Measurements from ENCODE around the gene GNAT2. TPM values are rescaled to one million over a fixed set of nuclear protein-coding genes. Genes with fewer than 3 reads are reported as not detected.

The GNAT2 gene
- total RNA-seq, 5 donors from 2014 or later (not counting 1 experiment from before 2014, with no cell fraction given) = not detected

- H3K4me3 ChIP-seq (ENCODE audit: control insufficient read depth in 1 of 2, extremely low read depth in 1 of 2, low read length in 1 of 2) = peak within 1 kb of the TSS; percentile 81 to 86
- peak within 1 kb of the TSS; percentile 8 for H3K27ac ChIP-seq (ENCODE audit: low read length)
- Mint-ChIP-seq H3K27ac (peak within 1 kb of the TSS; percentile 86 to 94), H3K4me1 (peaks cover 17 to 28% (median 24%) of the 10 kb centered on the region in 3 donors), H3K9me3 (no peaks in the 10 kb centered on the region), H3K36me3 (no peaks in the 10 kb centered on the region), H3K27me3 (peaks cover 4 to 6% of the 10 kb centered on the region in 2 donors), H3K4me3 (peak within 1 kb of the TSS; percentile 87 to 94 (median 87))
- H3K9me3 ChIP-seq = no peaks in the 10 kb centered on the region
- ChIA-PET CTCF (interaction anchor here (0.5 to 1.5 kb wide), 6 partner anchors 16 to 121 kb away, joined by 3 to 6 read pairs (median 4); no protein-coding TSS in a partner anchor), POLR2A (interaction anchor here in 1 of 2 donors (0.6 kb wide), 1 partner anchor 106 kb away, joined by 4 read pairs; no protein-coding TSS in a partner anchor)
- H3K4me1 ChIP-seq (ENCODE audit: control insufficient read depth in 1 of 2, extremely low read depth in 1 of 2, insufficient read depth in 2 of 2, low read length in 2 of 2) = peaks cover 0 to 22% of the 10 kb centered on the region in 2 experiments
- DNase-seq = peak in 29 of 35 experiments; percentile 12 to 74 (median 41)
- 6% methylated on average over 52 of the region's 54 CpGs for WGBS (ENCODE audit: insufficient coverage)
- peaks cover 0 to 4% of the 10 kb centered on the region in 2 experiments for H3K27me3 ChIP-seq (replicated peaks in 1 of 2; ENCODE audit: control insufficient read depth in 2 of 2, extremely low read depth in 1 of 2, insufficient read depth in 2 of 2, low read length in 1 of 2)
- H3K36me3 ChIP-seq (ENCODE audit: control insufficient read depth in 2 of 2, extremely low read depth in 1 of 2, insufficient read depth in 1 of 2, low read length in 1 of 2) = peaks cover 2 to 5% of the 10 kb centered on the region in 2 donors
- ATAC-seq (replicated peaks in 1 of 4) = peak; percentile 86 to 95 (median 90)
Measured at GRCh38 chr1:109655615-109656519, 36.5 kb upstream of the GNAT2 start, which contains the start of gene GSTM4. Gene GSTM4 (plus strand): TSS chr1:109656099. CDS start chr1:109656390, 291 bp downstream.

GRCh38 chr1:109654519-109654918 is 35.1 kb upstream of the GNAT2 start:
- 86% methylated on average over 11 of the region's 12 CpGs for WGBS (ENCODE audit: insufficient coverage)
- ATAC-seq (replicated peaks in 1 of 4) (no peak), DNase-seq (no peak)
- peak overlapping the region; percentile 13 to 87 (median 28) for H3K4me3 Mint-ChIP-seq
- no peaks in the 10 kb centered on the region for H3K9me3 Mint-ChIP-seq
- Histone ChIP-seq H3K9me3 (no peaks in the 10 kb centered on the region), H3K4me3 (ENCODE audit: control insufficient read depth in 1 of 2, extremely low read depth in 1 of 2, low read length in 1 of 2) (no peak overlapping the region), H3K4me1 (ENCODE audit: control insufficient read depth in 1 of 2, extremely low read depth in 1 of 2, insufficient read depth in 2 of 2, low read length in 2 of 2) (peaks cover 0 to 22% of the 10 kb centered on the region in 2 experiments), H3K27ac (ENCODE audit: low read length) (no peak overlapping the region), H3K27me3 (replicated peaks in 1 of 2; ENCODE audit: control insufficient read depth in 2 of 2, extremely low read depth in 1 of 2, insufficient read depth in 2 of 2, low read length in 1 of 2) (peaks cover 0 to 4% of the 10 kb centered on the region in 2 experiments), H3K36me3 (ENCODE audit: control insufficient read depth in 2 of 2, extremely low read depth in 1 of 2, insufficient read depth in 1 of 2, low read length in 1 of 2) (peaks cover 2% of the 10 kb centered on the region in 2 donors)
- peaks cover 17 to 28% (median 25%) of the 10 kb centered on the region in 3 donors for H3K4me1 Mint-ChIP-seq
- H3K36me3 Mint-ChIP-seq = no peaks in the 10 kb centered on the region
- ChIA-PET POLR2A (no interaction called here), CTCF (interaction anchor here (0.6 to 1.5 kb wide), 3 partner anchors 87 to 122 kb away, joined by 3 to 4 read pairs (median 3); no protein-coding TSS in a partner anchor)
- H3K27me3 Mint-ChIP-seq = peaks cover 4 to 7% of the 10 kb centered on the region in 2 donors
- peak overlapping the region in 1 of 2 donors; percentile 28 for H3K27ac Mint-ChIP-seq

- ChIA-PET CTCF (interaction anchor here (1.2 to 4.4 kb wide), 3 partner anchors 12 to 108 kb away, joined by 3 to 19 read pairs (median 19); no protein-coding TSS in a partner anchor), POLR2A (no interaction called here)
- no peaks in the 10 kb centered on the region for H3K36me3 Mint-ChIP-seq
- WGBS (ENCODE audit: insufficient coverage) = 60% methylated on average over 1 of the region's 2 CpGs
- Histone ChIP-seq H3K4me3 (ENCODE audit: control insufficient read depth in 1 of 2, extremely low read depth in 1 of 2, low read length in 1 of 2) (no peak overlapping the region), H3K36me3 (ENCODE audit: control insufficient read depth in 2 of 2, extremely low read depth in 1 of 2, insufficient read depth in 1 of 2, low read length in 1 of 2) (no peaks in the 10 kb centered on the region), H3K9me3 (no peaks in the 10 kb centered on the region), H3K27me3 (replicated peaks in 1 of 2; ENCODE audit: control insufficient read depth in 2 of 2, extremely low read depth in 1 of 2, insufficient read depth in 2 of 2, low read length in 1 of 2) (peaks cover 0 to 4% of the 10 kb centered on the region in 2 experiments), H3K4me1 (ENCODE audit: control insufficient read depth in 1 of 2, extremely low read depth in 1 of 2, insufficient read depth in 2 of 2, low read length in 2 of 2) (peaks cover 0 to 22% of the 10 kb centered on the region in 2 experiments), H3K27ac (ENCODE audit: low read length) (no peak overlapping the region)
- peak overlapping the region in 2 of 3 donors; percentile 13 to 18 for H3K4me3 Mint-ChIP-seq
- peaks cover 17 to 28% (median 26%) of the 10 kb centered on the region in 3 donors for H3K4me1 Mint-ChIP-seq
- DNase-seq (no peak), ATAC-seq (replicated peaks in 1 of 4) (no peak)
- H3K9me3 Mint-ChIP-seq = no peaks in the 10 kb centered on the region
- H3K27me3 Mint-ChIP-seq = peaks cover 4 to 7% of the 10 kb centered on the region in 2 donors
- no peak overlapping the region for H3K27ac Mint-ChIP-seq
Measured at GRCh38 chr1:109653306-109653705, 33.9 kb upstream of the GNAT2 start.

GRCh38 chr1:109652402-109652801 is 33.0 kb upstream of the GNAT2 start:
- Histone ChIP-seq H3K4me3 (ENCODE audit: control insufficient read depth in 1 of 2, extremely low read depth in 1 of 2, low read length in 1 of 2) (no peak overlapping the region), H3K9me3 (no peaks in the 10 kb centered on the region), H3K27me3 (replicated peaks in 1 of 2; ENCODE audit: control insufficient read depth in 2 of 2, extremely low read depth in 1 of 2, insufficient read depth in 2 of 2, low read length in 1 of 2) (peaks cover 0 to 4% of the 10 kb centered on the region in 2 experiments), H3K27ac (ENCODE audit: low read length) (no peak overlapping the region), H3K36me3 (ENCODE audit: control insufficient read depth in 2 of 2, extremely low read depth in 1 of 2, insufficient read depth in 1 of 2, low read length in 1 of 2) (no peaks in the 10 kb centered on the region), H3K4me1 (ENCODE audit: control insufficient read depth in 1 of 2, extremely low read depth in 1 of 2, insufficient read depth in 2 of 2, low read length in 2 of 2) (peaks cover 0 to 22% of the 10 kb centered on the region in 2 experiments)
- WGBS (ENCODE audit: insufficient coverage) = no CpG with 5 or more reads among the region's 2 CpGs
- no peaks in the 10 kb centered on the region for H3K9me3 Mint-ChIP-seq
- no peak overlapping the region for H3K4me3 Mint-ChIP-seq
- ChIA-PET CTCF (interaction anchor here (0.7 to 4.4 kb wide), 7 partner anchors 9 to 125 kb away, joined by 3 to 19 read pairs (median 4); no protein-coding TSS in a partner anchor), POLR2A (no interaction called here)
- H3K36me3 Mint-ChIP-seq = no peaks in the 10 kb centered on the region
- H3K27me3 Mint-ChIP-seq = peaks cover 4 to 7% of the 10 kb centered on the region in 2 donors
- no peak for DNase-seq
- no peak for ATAC-seq (replicated peaks in 1 of 4)
- H3K27ac Mint-ChIP-seq = no peak overlapping the region
- peaks cover 17 to 22% (median 22%) of the 10 kb centered on the region in 3 donors for H3K4me1 Mint-ChIP-seq

- no peak overlapping the region for H3K27ac ChIP-seq (ENCODE audit: low read length)
- POLR2A ChIA-PET = no interaction called here
- H3K27ac Mint-ChIP-seq = no peak overlapping the region
- H3K36me3 Mint-ChIP-seq = no peaks in the 10 kb centered on the region
- ATAC-seq (replicated peaks in 1 of 4) (no peak), DNase-seq (no peak)
- no peak overlapping the region for H3K4me3 ChIP-seq (ENCODE audit: control insufficient read depth in 1 of 2, extremely low read depth in 1 of 2, low read length in 1 of 2)
- no peaks in the 10 kb centered on the region for H3K9me3 ChIP-seq
- no peaks in the 10 kb centered on the region for H3K9me3 Mint-ChIP-seq
- no peak overlapping the region for H3K4me3 Mint-ChIP-seq
- peaks cover 9 to 12% (median 10%) of the 10 kb centered on the region in 3 donors for H3K4me1 Mint-ChIP-seq
- peaks cover 4 to 7% of the 10 kb centered on the region in 2 donors for H3K27me3 Mint-ChIP-seq
- CTCF ChIA-PET = interaction anchor here (0.5 to 4.4 kb wide), 8 partner anchors 8 to 1480 kb away, joined by 3 to 19 read pairs (median 4); partner anchors contain the start of gene GNAI3 (in 1 of the 2)
- no peaks in the 10 kb centered on the region for H3K36me3 ChIP-seq (ENCODE audit: control insufficient read depth in 2 of 2, extremely low read depth in 1 of 2, insufficient read depth in 1 of 2, low read length in 1 of 2)
- H3K27me3 ChIP-seq (replicated peaks in 1 of 2; ENCODE audit: control insufficient read depth in 2 of 2, extremely low read depth in 1 of 2, insufficient read depth in 2 of 2, low read length in 1 of 2) = peaks cover 0 to 4% of the 10 kb centered on the region in 2 experiments
- H3K4me1 ChIP-seq (ENCODE audit: control insufficient read depth in 1 of 2, extremely low read depth in 1 of 2, insufficient read depth in 2 of 2, low read length in 2 of 2) = peaks cover 0 to 7% of the 10 kb centered on the region in 2 experiments
- WGBS (ENCODE audit: insufficient coverage) = no CpG with 5 or more reads among the region's 3 CpGs
Measured at GRCh38 chr1:109650609-109651008, 31.2 kb upstream of the GNAT2 start.

GRCh38 chr1:109649491-109649914 is 30.1 kb upstream of the GNAT2 start:
- DNase-seq (no peak), ATAC-seq (replicated peaks in 1 of 4) (no peak)
- Mint-ChIP-seq H3K27me3 (peaks cover 0 to 7% of the 10 kb centered on the region in 2 donors), H3K4me3 (no peak overlapping the region), H3K36me3 (no peaks in the 10 kb centered on the region), H3K27ac (no peak overlapping the region), H3K4me1 (peaks cover 0 to 3% (median 0%) of the 10 kb centered on the region in 3 donors), H3K9me3 (no peaks in the 10 kb centered on the region)
- WGBS (ENCODE audit: insufficient coverage) = no CpG with 5 or more reads among the region's 4 CpGs
- ChIA-PET POLR2A (interaction anchor here in 1 of 2 donors (0.7 kb wide), 1 partner anchor 78 kb away, joined by 5 read pairs; no protein-coding TSS in a partner anchor), CTCF (interaction anchor here (0.6 to 4.4 kb wide), 7 partner anchors 9 to 336 kb away, joined by 3 to 19 read pairs (median 6); partner anchors contain the start of genes AHCYL1 (in 1 of the 2) and GNAI3 (in 1 of the 2))
- no peak overlapping the region for H3K4me3 ChIP-seq (ENCODE audit: control insufficient read depth in 1 of 2, extremely low read depth in 1 of 2, low read length in 1 of 2)
- no peaks in the 10 kb centered on the region for H3K9me3 ChIP-seq
- H3K36me3 ChIP-seq (ENCODE audit: control insufficient read depth in 2 of 2, extremely low read depth in 1 of 2, insufficient read depth in 1 of 2, low read length in 1 of 2) = no peaks in the 10 kb centered on the region
- no peak overlapping the region for H3K27ac ChIP-seq (ENCODE audit: low read length)
- no peaks in the 10 kb centered on the region for H3K4me1 ChIP-seq (ENCODE audit: control insufficient read depth in 1 of 2, extremely low read depth in 1 of 2, insufficient read depth in 2 of 2, low read length in 2 of 2)
- peaks cover 0 to 1% of the 10 kb centered on the region in 2 experiments for H3K27me3 ChIP-seq (replicated peaks in 1 of 2; ENCODE audit: control insufficient read depth in 2 of 2, extremely low read depth in 1 of 2, insufficient read depth in 2 of 2, low read length in 1 of 2)
